ENCODE data around the gene ARMCX6.
"Not testable (repeated sequence)": the region's sequence is repeated elsewhere in the genome, so short reads cannot be mapped to it uniquely, and the experiment has no call there.

The ARMCX6 gene

GRCh38 chrX:101617211-101618191, at the start of gene ARMCX6:
TSS of gene ARMCX6 (minus strand) at chrX:101618000. CDS start at chrX:101616620, 1,380 bp downstream.
- peak; percentile 42 to 80 for DNase-seq

DNA sequence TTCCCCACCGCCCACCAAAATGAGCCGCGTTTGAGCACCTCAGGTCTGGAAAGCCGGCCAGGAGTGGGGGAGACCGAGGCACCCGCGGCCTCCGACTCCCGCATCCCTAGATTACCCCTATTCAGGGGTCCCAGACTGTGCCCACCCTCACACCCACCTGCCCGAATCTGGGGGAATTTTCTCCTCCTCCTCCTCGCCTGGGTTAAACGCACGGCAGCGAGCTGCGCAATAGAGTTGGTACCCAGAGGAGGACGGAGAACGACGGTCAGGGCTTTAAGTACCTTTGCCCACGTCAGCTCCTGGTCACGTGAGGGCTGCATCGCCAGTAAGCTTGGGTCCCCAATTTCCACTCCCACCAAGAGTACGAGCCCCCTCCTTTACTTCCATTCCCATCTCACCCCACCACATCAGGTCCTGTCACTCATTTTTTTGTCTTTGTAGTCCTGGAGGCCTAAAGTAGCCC, 41.8 kb upstream of the ARMCX6 start, which contains the start of gene ARMCX2:
Gene ARMCX2 (minus strand): TSS at position 250 of the 463 bp plus-strand sequence. CDS start 2,262 bp downstream, outside the sequence.
- peak; percentile 20 to 60 for DNase-seq

DNA sequence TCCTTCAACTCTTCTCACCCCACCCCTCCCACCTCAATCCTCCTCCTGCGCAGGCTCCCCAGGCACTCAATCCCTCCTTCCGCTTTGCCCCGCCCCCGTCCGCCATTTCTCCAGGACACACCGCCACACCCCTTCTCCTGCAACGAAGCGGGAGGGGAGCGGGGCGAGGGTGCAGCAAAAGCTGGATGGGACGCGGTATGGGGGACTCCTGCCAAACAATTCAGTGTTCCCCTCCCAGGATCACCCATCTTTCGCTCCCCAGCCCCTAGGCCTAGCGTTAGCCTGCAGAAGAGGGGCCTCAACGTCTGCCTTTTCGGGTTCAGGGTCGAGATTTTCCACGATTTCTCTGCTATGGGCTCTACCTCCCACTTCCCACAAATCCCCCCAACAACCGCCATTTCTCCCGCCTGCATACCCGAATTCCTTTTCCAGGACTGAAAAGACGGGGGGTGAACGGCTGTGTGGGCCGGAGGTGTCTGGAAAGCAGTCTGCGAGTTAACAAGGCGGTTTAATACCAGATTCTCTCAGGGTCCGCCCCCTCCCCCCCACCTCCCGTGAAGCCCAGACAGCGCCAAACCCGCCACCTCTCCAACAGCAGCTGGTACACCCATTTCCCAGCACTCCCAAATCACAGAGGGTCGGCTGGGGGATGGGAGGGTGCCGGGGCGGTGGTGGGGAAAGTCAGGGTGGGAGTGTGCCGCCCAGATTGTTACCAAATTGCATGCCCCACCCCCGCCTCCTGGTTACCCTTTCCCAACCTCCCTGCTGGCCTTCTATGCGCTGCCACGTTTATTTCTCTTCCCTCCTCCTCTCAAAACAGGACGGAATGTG, 41.1 kb upstream of the ARMCX6 start:
- peak in 1 of 2 experiments; percentile 48 for DNase-seq

- no peak for DNase-seq
These were observed 39.7 kb upstream of the ARMCX6 start for GRCh38 chrX:101657495-101657894.

- DNase-seq, result no peak
These were observed 39.0 kb upstream of the ARMCX6 start for GRCh38 chrX:101656817-101657216.

DNA sequence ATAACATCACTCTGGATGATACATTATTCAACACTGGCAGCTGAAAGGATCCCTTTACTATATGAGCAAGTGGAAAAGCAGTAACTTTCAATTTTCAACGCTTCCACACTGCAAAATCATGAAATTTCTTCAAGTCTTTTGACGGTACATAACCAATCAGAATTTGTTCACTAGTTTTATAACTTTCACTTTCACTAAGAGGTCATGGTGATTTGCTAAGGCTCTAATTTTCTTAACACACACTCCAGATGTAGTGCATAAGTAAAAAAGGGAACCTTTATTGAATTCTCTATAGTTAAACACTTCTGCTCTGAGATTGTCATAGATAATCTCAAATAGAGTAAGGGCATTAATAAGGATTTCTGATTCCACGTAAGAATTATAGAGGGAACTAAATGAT, 37.7 kb upstream of the ARMCX6 start:
- no peak for DNase-seq

DNA sequence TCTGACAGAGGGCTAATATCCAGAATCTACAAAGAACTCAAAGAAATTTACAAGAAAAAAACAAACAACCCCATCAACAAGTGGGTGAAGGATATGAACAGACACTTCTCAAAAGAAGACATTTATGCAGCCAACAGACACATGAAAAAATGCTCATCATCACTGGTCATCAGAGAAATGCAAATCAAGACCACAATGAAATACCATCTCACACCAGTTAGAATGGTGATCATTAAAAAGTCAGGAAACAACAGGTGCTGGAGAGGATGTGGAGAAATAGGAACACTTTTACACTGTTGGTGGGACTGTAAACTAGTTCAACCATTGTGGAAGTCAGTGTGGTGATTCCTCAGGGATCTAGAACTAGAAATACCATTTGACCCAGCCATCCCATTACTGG, 29.9 kb upstream of the ARMCX6 start:
- not testable (repeated sequence) for DNase-seq

GRCh38 chrX:101642093-101642492, 24.3 kb upstream of the ARMCX6 start:
- no peak for DNase-seq

- DNase-seq, result no peak
These were observed 21.8 kb upstream of the ARMCX6 start for GRCh38 chrX:101639583-101639982.

DNA sequence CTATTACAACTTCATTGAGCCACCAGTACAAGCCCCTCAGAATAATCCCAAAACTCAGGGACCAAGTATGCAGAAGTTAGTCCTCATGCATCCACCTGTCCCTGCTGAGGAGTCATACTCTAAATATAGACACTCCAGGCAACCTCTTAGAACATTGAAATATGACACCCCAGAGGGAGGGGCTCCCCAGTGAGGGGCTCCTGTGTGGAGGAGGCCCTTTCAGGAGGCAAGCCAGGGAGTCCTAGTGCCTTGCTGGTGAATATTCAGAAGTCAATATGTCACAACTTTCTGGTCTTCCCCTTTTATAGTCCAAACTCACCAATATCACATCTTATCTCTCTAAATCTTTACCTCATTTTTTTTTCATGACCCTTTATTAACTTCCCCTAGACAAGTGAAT, 1.6 kb upstream of the ARMCX6 start:
- DNase-seq, result peak; percentile 41 to 58

- no peak for DNase-seq
These were observed 12.1 kb downstream of the ARMCX6 start for GRCh38 chrX:101605728-101606127.

DNA sequence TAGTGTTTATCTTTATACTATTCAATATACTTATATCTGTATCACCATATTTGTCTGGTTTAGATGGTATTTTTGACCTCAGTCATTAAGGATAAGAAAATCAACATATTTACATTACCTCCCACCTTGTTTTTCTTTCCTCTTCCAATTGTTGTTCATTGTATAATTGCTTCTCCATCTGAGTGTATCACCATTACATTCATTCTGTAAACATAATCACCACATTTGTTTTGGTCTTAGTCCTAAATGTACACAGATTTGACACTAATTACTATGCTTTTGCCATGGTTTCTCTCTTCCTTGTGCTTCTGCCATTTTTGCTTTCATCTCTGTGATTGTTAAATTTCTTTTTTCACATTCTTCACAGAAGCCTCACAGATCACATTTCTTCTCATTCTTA, 12.7 kb downstream of the ARMCX6 start:
- no peak for DNase-seq

DNA sequence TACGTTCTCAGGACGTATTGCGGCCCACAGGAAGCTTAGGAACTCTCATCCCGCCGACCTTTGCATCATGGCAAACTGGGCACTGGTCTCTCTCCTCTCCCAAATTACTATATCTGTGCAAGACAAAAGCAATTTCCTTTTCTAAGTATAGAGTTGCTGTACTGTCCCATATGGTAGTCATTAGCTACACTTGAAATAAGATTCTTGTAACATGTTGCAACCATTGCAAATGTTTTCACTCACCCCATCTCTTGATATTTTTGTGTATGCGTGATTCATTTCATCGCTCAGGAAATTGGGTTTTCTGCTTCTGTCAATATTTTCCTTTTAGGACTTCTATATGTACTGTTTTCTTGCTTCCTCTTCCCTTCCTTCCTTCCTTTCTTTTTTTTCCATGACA, 15.7 kb downstream of the ARMCX6 start:
- no peak for DNase-seq

DNA sequence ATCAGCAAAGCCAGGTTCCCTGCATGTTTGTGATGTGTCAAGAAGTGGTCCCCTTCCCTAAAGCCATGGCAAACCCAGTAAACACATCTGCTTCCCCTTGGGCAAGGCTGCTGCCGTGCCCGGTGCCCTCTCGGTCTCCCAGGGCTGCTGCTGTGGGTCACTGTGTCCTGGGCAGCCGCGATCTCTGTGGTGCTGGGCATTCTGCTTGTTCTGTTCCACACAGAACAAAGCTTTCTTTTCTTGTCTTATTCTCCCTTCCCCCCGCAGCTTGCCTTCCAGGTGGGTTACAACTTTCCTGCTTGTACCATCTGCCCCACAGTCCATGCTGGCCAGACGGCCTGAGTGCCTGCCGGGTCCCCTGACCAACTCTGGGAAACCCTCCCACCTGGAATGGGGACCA, 18.2 kb downstream of the ARMCX6 start:
- DNase-seq, result not testable (repeated sequence)

GRCh38 chrX:101595739-101596419, 21.9 kb downstream of the ARMCX6 start:
- peak; percentile 32 to 64 for DNase-seq
